Naive B cell (primary cell): ENCODE data around the gene CHDH. TPM values are rescaled to one million over a fixed set of nuclear protein-coding genes. Genes with fewer than 3 reads are reported as not detected.

Experiments used
- ATAC-seq, 2 donors: fragments of 150-1000 bp; cut with Tn5 transposase; 2 replicates each; pipeline ENCODE4 v1.10.0; 2021; ENCODE audit warnings: low read depth in 2 of 2, mild to moderate bottlenecking in 2 of 2, moderate library complexity in 2 of 2
- DNase-seq: peaks from one replicate; pipeline ENCODE4 v3.0.0; 2022
- H3K27ac Mint-ChIP-seq, 6 donors: one replicate each; pipeline ENCODE4 v1.8.0; 2020 to 2022; ENCODE audit warnings: mild to moderate bottlenecking in 6 of 6, mixed read lengths in 6 of 6, moderate library complexity in 5 of 6, inconsistent platforms in 2 of 6
- H3K27me3 Mint-ChIP-seq, 3 donors: one replicate each; pipeline ENCODE4 v1.8.0; 2021 to 2022; ENCODE audit warnings: mixed read lengths in 3 of 3, mild to moderate bottlenecking in 1 of 3
- H3K36me3 Mint-ChIP-seq, 2 donors: one replicate each; pipeline ENCODE4 v1.8.0; 2020 to 2022; ENCODE audit warnings: mixed read lengths in 2 of 2, inconsistent platforms in 1 of 2, mild to moderate bottlenecking in 1 of 2
- H3K4me1 Mint-ChIP-seq, 3 donors: one replicate each; pipeline ENCODE4 v1.8.0; 2020 to 2022; ENCODE audit warnings: mixed read lengths in 3 of 3, inconsistent platforms in 1 of 3, mild to moderate bottlenecking in 1 of 3, moderate library complexity in 1 of 3
- H3K4me3 Mint-ChIP-seq, 8 donors: one replicate each; pipeline ENCODE4 v1.8.0; 2020 to 2022; ENCODE audit warnings: mild to moderate bottlenecking in 8 of 8, mixed read lengths in 8 of 8, moderate library complexity in 8 of 8, inconsistent platforms in 2 of 8
- H3K9me3 Mint-ChIP-seq, 7 donors: one replicate each; pipeline ENCODE4 v1.8.0; 2020 to 2022; ENCODE audit warnings: mixed read lengths in 7 of 7, mild to moderate bottlenecking in 5 of 7, inconsistent platforms in 2 of 7, moderate library complexity in 1 of 7
- polyA plus RNA-seq, 6 donors: library from polyadenylated mRNA; unstranded; fragments of 300-500 nt; fragmentation: Illumina TruSeq; gene quantifications; one replicate each; pipeline ENCODE4 v1.2.3, GENCODE V29; 2021; ENCODE audit warnings: low read depth in 6 of 6

CHDH gene
- polyA plus RNA-seq, 6 donors from 2014 or later, result 0.03 to 0.07 TPM; not detected in 4

DNA sequence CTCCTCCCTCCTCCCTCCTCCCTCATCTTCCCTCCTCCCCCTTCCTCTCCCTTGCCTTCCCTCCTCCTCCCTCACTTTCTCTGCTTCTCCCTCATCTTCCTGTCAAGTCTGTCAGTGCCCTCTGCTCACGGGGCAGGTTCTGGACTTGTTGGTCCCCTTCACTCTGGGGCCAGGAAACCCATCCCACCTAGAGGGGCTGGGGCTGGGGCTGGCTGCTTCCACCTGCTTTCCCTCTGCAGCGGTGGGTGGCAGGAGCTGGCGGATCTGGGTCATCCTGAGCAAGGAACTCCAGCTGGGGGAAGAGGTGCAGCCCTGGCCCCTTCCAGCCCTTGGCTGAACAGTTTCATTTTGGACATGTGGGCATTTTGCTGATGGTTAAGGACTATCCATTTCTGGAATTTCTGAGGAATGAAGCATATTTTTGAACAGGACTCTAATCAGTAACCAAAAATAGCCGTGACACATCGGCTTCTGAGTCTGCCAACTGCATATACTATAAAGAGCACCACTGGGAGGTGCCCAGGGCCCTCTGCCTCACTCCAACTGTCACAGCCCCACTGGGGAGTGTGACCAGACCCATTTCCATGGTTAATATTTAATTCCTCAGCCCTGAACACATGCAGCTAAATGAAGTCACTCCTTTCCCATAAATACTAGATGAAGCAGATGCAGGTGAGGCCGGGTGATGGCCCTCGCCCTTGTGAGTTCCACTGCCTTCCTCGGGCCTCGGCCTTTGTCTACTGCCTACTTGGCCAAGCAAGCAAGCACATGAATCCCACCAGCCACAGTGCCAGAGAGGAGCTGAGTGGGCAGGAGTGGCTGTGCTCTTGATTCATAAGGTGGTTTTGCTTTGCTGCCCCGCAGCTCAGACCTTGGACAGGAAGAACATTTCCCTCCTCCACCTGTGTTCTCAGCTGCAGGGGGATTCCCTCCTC, 39.8 kb downstream of the CHDH start:
- DNase-seq (no peak), ATAC-seq (no peak)
- Mint-ChIP-seq H3K4me3 (no peak overlapping the region), H3K36me3 (no peaks in the 10 kb centered on the region), H3K27ac (peak overlapping the region in 1 of 6 donors; percentile 77), H3K4me1 (peaks cover 0 to 5% (median 0%) of the 10 kb centered on the region in 3 donors), H3K27me3 (peaks cover 0 to 39% (median 14%) of the 10 kb centered on the region in 3 donors), H3K9me3 (no peaks in the 10 kb centered on the region)

- H3K36me3 Mint-ChIP-seq, result no peaks in the 10 kb centered on the region
- H3K27me3 Mint-ChIP-seq, result peaks cover 0 to 39% (median 14%) of the 10 kb centered on the region in 3 donors
- ATAC-seq (no peak), DNase-seq (no peak)
- no peak overlapping the region for H3K27ac Mint-ChIP-seq
- no peak overlapping the region for H3K4me3 Mint-ChIP-seq
- H3K9me3 Mint-ChIP-seq, result no peaks in the 10 kb centered on the region
- peaks cover 0 to 5% (median 0%) of the 10 kb centered on the region in 3 donors for H3K4me1 Mint-ChIP-seq
Observed at GRCh38 chr3:53805463-53806159, 40.6 kb downstream of the CHDH start.

DNA sequence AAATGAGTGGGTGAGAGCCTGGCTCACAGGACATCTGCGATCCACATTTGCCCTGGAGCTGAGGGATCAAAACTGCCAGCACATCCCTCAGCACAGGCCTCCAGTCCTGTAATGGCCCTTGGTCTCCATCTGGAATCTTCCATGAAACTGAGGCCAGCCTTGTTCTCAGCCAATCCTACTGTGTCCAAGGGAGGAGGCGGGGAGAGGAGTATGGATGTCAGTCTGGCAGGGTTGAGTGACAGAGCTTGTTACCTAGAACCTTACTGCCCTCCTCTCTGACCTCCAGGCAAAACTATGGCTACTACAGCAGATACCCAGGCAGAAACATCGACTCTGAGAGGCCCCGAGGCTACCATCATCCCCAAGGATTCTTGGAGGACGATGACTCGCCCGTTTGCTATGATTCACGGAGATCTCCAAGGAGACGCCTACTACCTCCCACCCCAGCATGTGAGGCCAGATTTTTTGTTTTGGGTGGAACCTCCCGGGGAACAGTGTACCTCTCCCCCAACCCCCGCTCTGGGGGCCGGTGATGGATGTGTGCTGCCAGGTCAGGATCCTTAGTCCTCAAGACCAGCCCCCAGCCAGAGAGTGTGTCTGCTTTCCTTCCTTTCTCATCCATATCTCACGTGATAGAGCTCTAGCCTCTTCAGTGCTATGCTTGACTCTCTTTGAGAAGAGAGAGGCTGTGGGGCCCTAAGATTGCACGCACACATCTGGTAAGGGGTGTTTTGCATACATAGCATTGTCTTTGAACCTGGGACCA, 41.3 kb downstream of the CHDH start:
- Mint-ChIP-seq H3K4me3 (no peak overlapping the region), H3K4me1 (peaks cover 0 to 5% (median 0%) of the 10 kb centered on the region in 3 donors)

GRCh38 chr3:53803816-53804695, 42.2 kb downstream of the CHDH start:
- Mint-ChIP-seq H3K4me3 (no peak overlapping the region), H3K9me3 (no peaks in the 10 kb centered on the region), H3K27me3 (peaks cover 0 to 43% (median 14%) of the 10 kb centered on the region in 3 donors), H3K36me3 (no peaks in the 10 kb centered on the region), H3K4me1 (peaks cover 0 to 5% (median 0%) of the 10 kb centered on the region in 3 donors), H3K27ac (peak overlapping the region in 1 of 6 donors; percentile 39)
- DNase-seq (no peak), ATAC-seq (no peak)

More for the DNA sequence above, 41.3 kb downstream of the CHDH start:
- Mint-ChIP-seq H3K27ac (no peak overlapping the region), H3K36me3 (no peaks in the 10 kb centered on the region), H3K9me3 (no peaks in the 10 kb centered on the region), H3K27me3 (peaks cover 0 to 39% (median 14%) of the 10 kb centered on the region in 3 donors)
- DNase-seq (no peak), ATAC-seq (no peak)

DNA sequence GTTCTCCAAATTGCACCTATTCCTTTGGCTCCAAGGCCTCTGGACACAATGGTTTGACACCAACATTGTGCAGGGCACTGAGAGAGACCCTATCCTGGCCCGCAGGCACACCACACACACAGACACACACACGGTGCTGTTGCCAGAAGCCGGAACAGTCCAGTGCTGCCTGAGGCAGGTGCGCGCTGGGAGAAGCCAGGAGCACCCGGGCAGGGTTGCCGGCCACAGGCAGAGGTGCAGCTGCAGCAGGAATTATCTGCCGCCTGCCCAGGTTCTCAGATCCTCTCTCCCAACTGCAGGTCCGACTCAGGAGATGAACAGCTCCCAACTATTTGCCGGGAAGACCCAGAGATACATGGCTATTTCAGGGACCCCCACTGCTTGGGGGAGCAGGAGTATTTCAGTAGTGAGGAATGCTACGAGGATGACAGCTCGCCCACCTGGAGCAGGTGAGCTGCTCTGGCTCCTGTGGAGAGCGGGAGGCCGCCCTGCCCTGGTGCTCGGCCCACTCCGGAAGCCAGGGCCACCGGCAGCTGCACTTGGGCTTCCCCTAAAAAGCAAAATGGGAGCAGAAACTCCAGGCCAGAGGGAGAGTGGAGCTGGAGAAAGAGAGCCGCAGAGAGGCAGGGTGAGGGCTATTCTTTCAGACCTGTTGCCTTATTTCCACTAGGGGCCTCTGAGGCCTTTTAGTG, 42.9 kb downstream of the CHDH start:
- Mint-ChIP-seq H3K4me1 (peaks cover 0 to 5% (median 0%) of the 10 kb centered on the region in 3 donors), H3K36me3 (no peaks in the 10 kb centered on the region), H3K4me3 (no peak overlapping the region), H3K27ac (peak overlapping the region in 1 of 6 donors; percentile 33), H3K9me3 (no peaks in the 10 kb centered on the region), H3K27me3 (peaks cover 0 to 39% (median 8%) of the 10 kb centered on the region in 3 donors)
- no peak for ATAC-seq
- no peak for DNase-seq

GRCh38 chr3:53802256-53802880, 43.9 kb downstream of the CHDH start:
- Mint-ChIP-seq H3K36me3 (no peaks in the 10 kb centered on the region), H3K27me3 (peaks cover 0 to 34% (median 8%) of the 10 kb centered on the region in 3 donors), H3K4me3 (no peak overlapping the region), H3K9me3 (no peaks in the 10 kb centered on the region), H3K27ac (no peak overlapping the region), H3K4me1 (peaks cover 0 to 5% (median 0%) of the 10 kb centered on the region in 3 donors)
- ATAC-seq, result no peak
- no peak for DNase-seq

DNA sequence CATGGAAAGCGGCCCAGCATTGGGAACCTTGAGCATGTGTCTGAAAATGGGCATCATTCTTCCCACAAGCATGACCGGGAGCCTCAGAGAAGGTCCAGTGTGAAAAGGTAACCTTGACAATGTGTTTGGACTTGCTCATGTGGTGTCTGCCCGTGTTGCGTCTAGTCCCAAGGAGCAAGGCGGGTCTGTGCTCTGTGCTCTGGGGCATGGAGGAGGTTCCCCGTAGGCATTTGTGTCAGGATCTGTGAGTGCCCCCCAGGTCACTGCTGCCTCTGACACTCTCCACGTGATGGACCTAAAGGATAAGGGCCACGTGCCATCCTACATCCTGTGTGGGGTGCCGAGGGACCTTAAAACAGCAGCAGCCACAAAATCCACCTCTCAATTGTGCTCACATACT, 44.9 kb downstream of the CHDH start:
- no peaks in the 10 kb centered on the region for H3K4me1 Mint-ChIP-seq
- H3K27ac Mint-ChIP-seq, result no peak overlapping the region
- no peaks in the 10 kb centered on the region for H3K36me3 Mint-ChIP-seq
- no peak for ATAC-seq
- H3K4me3 Mint-ChIP-seq, result no peak overlapping the region
- no peaks in the 10 kb centered on the region for H3K9me3 Mint-ChIP-seq
- peaks cover 0 to 25% (median 3%) of the 10 kb centered on the region in 3 donors for H3K27me3 Mint-ChIP-seq
- no peak for DNase-seq

GRCh38 chr3:53800041-53800906, 45.9 kb downstream of the CHDH start:
- H3K27ac Mint-ChIP-seq, result no peak overlapping the region
- H3K4me3 Mint-ChIP-seq, result no peak overlapping the region
- peaks cover 5 to 20% (median 5%) of the 10 kb centered on the region in 3 donors for H3K27me3 Mint-ChIP-seq
- no peaks in the 10 kb centered on the region for H3K36me3 Mint-ChIP-seq
- H3K4me1 Mint-ChIP-seq, result no peaks in the 10 kb centered on the region
- H3K9me3 Mint-ChIP-seq, result no peaks in the 10 kb centered on the region
- DNase-seq, result no peak
- ATAC-seq, result no peak

DNA sequence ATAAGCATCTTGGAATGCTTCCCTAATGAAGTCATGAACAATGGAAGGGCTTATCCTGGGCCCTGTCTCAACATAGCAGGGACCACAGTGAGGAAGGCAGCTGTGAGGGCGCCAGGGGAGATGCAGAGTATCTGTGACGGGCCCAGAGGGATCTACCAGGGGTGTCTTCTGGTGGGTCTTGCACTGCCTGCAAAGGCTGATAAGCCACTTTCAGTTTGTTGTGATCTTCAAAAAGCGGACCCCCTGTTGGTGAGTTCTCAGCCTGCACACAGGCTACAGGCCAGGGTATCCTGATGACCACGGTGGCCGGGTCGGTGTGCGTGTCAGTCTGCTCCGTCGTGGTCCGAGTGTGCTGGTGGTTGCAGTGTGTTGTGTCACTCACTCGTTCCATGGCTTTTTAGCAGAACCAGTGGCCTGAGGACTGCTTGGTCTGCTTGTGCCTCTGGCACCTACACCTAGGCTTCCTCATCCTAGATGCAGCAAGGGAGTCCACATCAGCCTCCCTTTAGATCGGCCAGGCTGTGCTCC, 46.8 kb downstream of the CHDH start:
- H3K4me3 Mint-ChIP-seq, result no peak overlapping the region
- DNase-seq (no peak), ATAC-seq (no peak)
- peaks cover 11 to 12% (median 11%) of the 10 kb centered on the region in 3 donors for H3K27me3 Mint-ChIP-seq
- no peak overlapping the region for H3K27ac Mint-ChIP-seq
- H3K9me3 Mint-ChIP-seq, result no peaks in the 10 kb centered on the region
- H3K36me3 Mint-ChIP-seq, result no peaks in the 10 kb centered on the region
- H3K4me1 Mint-ChIP-seq, result no peaks in the 10 kb centered on the region

DNA sequence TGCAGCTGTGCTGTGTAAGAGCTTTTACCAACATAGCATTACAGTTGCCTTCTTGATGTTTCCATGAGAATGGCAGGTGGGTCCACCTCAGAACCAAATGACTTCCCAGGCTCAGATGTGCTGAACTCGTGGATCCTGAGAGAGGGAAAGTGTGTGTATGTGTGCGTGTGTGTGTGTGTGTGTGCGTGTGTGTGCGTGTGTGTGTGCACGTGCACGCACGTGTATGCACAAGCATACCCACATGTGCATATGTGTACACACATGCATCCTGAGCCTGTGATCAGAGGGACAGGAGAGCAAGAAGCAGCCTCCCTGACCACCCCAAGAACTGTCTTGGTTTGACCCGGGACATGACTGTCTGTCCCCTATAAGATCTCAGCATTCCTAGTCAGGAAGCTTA, 48.1 kb downstream of the CHDH start:
- Mint-ChIP-seq H3K27ac (no peak overlapping the region), H3K36me3 (no peaks in the 10 kb centered on the region), H3K4me3 (no peak overlapping the region), H3K9me3 (no peaks in the 10 kb centered on the region), H3K27me3 (peaks cover 11 to 16% (median 14%) of the 10 kb centered on the region in 3 donors), H3K4me1 (no peaks in the 10 kb centered on the region)
- DNase-seq, result no peak
- ATAC-seq, result no peak
